Transverse colon (tissue), 4 donors: ENCODE measurements around the gene APOLD1. TPM values are rescaled to one million over a fixed set of nuclear protein-coding genes. Genes with fewer than 3 reads are reported as not detected.
A peak's percentile ranks its signal among the peaks of the same experiment; 100 is the strongest.
"Not testable (repeated sequence)": the region's sequence is repeated elsewhere in the genome, so short reads cannot be mapped to it uniquely, and the experiment has no call there.

ENCODE experiments used
- DNase-seq: peaks from one replicate; pipeline ENCODE4 v3.0.0-alpha.2; 2019
- H3K27ac ChIP-seq, 4 donors: fragments of 200-600 bp; sonication (generic); 2 replicates each; pipeline ENCODE4 v1.5.1; 2016 to 2018; ENCODE audit warnings: inconsistent platforms in 4 of 4
- H3K27me3 ChIP-seq: fragments of 200-600 bp; sonication (generic); 2 replicates; pipeline ENCODE4 v1.5.1; 2017; ENCODE audit warnings: inconsistent platforms
- H3K36me3 ChIP-seq, 4 donors: fragments of 200-600 bp; sonication (generic); 2 replicates each; pipeline ENCODE4 v1.5.1; 2017 to 2019; ENCODE audit warnings: inconsistent platforms in 4 of 4
- H3K4me1 ChIP-seq, 4 donors: fragments of 200-600 bp; sonication (generic); 2 replicates each; pipeline ENCODE4 v1.5.1; 2017 to 2020; ENCODE audit warnings: inconsistent platforms in 4 of 4
- H3K4me3 ChIP-seq, 4 donors: fragments of 200-600 bp; sonication (generic); 1 replicate in 1 of 4; 2 replicates in 3 of 4; pipeline versions ENCODE4 v1.5.1 to v1.6.1; 2017 to 2019; ENCODE audit warnings: inconsistent platforms in 4 of 4
- H3K9me3 ChIP-seq, 2 donors: fragments of 200-600 bp; sonication (generic); 2 replicates each; pipeline ENCODE4 v1.5.1; 2017 to 2019; ENCODE audit warnings: inconsistent platforms in 2 of 2
- EP300 ChIP-seq: sonication (generic); formaldehyde crosslinking; IDR thresholded peaks from one replicate; pipeline ENCODE4 v1.6.1; 2017; ENCODE audit warnings: antibody characterized with exemption, low read depth
- POLR2A ChIP-seq: fragments of 450-650 bp; IDR thresholded peaks from one replicate; pipeline ENCODE4 v1.6.1; 2016; ENCODE audit warnings: antibody characterized with exemption, mild to moderate bottlenecking, moderate library complexity
- POLR2AphosphoS5 ChIP-seq, 3 donors: sonication (generic); formaldehyde crosslinking; IDR thresholded peaks; one replicate each; pipeline ENCODE4 v1.6.1; 2016; ENCODE audit warnings: antibody characterized with exemption in 3 of 3
- WGBS, 2 donors: methylation state at CpG; one replicate each; pipeline ENCODE4 v1.1.5; 2018; ENCODE audit warnings: low coverage in 1 of 2; 5-methylcytosine and 5-hydroxymethylcytosine counted together
- in situ Hi-C, 4 donors: fragments of 200-750 bp; cut with MboI; loops; one replicate each; pipeline versions ENCODE4 v1.15.0 to v1.15.1; 2017; ENCODE audit warnings: low sequenced_read_pairs in 3 of 4, low pct_ligation_motif_present in 1 of 4, low pct_unique_long_range_greater_than_20kb in 1 of 4
- intact Hi-C: fragments of 100-400 bp; cut with DNase I; formaldehyde crosslinking; loops from one replicate; pipeline ENCODE4 v1.15.1; 2023; ENCODE audit warnings: low total_unique reads
- total RNA-seq, 4 donors: library from RNA; depleted of rRNA; stranded (reverse); fragments of >200 nt; gene quantifications; one replicate each; pipeline ENCODE4 v1.1.0, GENCODE V29; 2016
- TF ChIP-seq, protein P1 (sequence below), 5 experiments: fragments of 200-600 bp in 3 of 5; fragments of 450-650 bp in 2 of 5; sonication (generic) in 3 of 5; IDR thresholded peaks; 1 replicate in 2 of 5; 2 replicates in 3 of 5; pipeline ENCODE4 v1.5.1; 2016 to 2017; ENCODE audit warnings: antibody characterized with exemption in 5 of 5, inconsistent platforms in 3 of 5, mild to moderate bottlenecking in 2 of 5, moderate library complexity in 1 of 5

The APOLD1 gene
- total RNA-seq, 4 donors from 2014 or later: 3.0 to 11.3 (median 7.7) TPM

DNA sequence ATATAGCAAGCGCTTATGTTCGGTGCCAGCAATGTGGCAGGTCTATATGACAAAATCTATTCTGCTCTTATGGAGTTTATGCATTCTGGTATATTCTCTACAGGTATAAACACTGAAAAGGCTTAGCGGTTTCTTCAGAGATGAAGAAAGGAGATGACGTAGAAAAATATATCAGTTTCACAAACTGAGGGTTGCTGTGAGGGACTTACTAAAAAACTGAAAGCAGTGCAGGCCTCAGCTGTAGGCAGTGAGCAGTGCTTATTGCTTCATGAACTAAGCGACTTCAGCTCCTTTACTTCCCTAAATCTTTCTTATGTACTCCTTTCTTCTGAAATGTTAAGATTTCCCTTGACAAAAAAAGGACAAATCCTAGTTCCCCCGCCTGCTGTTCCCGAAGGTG lies 32.2 kb downstream of the APOLD1 start:
- DNase-seq: no peak
- Histone ChIP-seq H3K9me3 (no peaks in the 10 kb centered on the region), H3K36me3 (peaks cover 0 to 19% (median 9%) of the 10 kb centered on the region in 4 donors), H3K27me3 (no peaks in the 10 kb centered on the region), H3K27ac (no peak overlapping the region), H3K4me1 (peaks cover 7 to 47% (median 22%) of the 10 kb centered on the region in 4 donors), H3K4me3 (no peak overlapping the region)
- 90 to 99% methylated on average over 7 of the region's 7 CpGs for WGBS, 2 donors
- intact Hi-C loops (loop anchor here (10.0 kb wide), 1 partner anchor 607 kb away; no protein-coding TSS in a partner anchor), in situ Hi-C loops (no loop called here)
- TF ChIP-seq POLR2A (no peak), EP300 (no peak), POLR2AphosphoS5 (IDR thresholded peaks at IDR 0.05) (no peak)
- TF ChIP-seq, protein P1, sequence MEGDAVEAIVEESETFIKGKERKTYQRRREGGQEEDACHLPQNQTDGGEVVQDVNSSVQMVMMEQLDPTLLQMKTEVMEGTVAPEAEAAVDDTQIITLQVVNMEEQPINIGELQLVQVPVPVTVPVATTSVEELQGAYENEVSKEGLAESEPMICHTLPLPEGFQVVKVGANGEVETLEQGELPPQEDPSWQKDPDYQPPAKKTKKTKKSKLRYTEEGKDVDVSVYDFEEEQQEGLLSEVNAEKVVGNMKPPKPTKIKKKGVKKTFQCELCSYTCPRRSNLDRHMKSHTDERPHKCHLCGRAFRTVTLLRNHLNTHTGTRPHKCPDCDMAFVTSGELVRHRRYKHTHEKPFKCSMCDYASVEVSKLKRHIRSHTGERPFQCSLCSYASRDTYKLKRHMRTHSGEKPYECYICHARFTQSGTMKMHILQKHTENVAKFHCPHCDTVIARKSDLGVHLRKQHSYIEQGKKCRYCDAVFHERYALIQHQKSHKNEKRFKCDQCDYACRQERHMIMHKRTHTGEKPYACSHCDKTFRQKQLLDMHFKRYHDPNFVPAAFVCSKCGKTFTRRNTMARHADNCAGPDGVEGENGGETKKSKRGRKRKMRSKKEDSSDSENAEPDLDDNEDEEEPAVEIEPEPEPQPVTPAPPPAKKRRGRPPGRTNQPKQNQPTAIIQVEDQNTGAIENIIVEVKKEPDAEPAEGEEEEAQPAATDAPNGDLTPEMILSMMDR (IDR thresholded peaks at IDR 0.05): no peak

DNA sequence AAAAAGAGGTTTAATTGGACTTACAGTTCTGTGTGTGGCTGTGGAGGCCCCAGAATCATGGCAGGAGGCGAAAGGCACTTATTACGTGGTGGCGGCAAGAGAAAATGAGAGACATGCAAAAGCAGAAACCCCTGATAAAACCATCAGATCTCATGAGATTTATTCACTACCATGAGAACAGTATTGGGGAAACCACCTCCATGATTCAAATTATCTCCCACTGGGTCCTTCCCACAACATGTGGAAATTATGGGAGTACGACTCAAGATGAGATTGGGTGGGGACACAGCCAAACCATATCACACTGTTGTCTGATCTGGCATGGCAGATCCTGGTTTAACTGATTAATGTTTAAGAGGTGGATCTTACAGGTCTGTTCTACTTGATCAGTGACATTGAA lies 33.2 kb downstream of the APOLD1 start:
- 96 to 100% methylated on average over 4 of the region's 4 CpGs for WGBS, 2 donors
- no peak for DNase-seq
- Histone ChIP-seq H3K27ac (peak overlapping the region in 1 of 4 donors; percentile 39), H3K27me3 (no peaks in the 10 kb centered on the region), H3K4me3 (no peak overlapping the region), H3K36me3 (peaks cover 0 to 30% (median 15%) of the 10 kb centered on the region in 4 donors), H3K4me1 (peaks cover 7 to 43% (median 21%) of the 10 kb centered on the region in 4 donors), H3K9me3 (no peaks in the 10 kb centered on the region)
- intact Hi-C loops: loop anchor here (10.0 kb wide), 1 partner anchor 606 kb away; no protein-coding TSS in a partner anchor
- TF ChIP-seq EP300 (no peak), POLR2AphosphoS5 (IDR thresholded peaks at IDR 0.05) (no peak), POLR2A (no peak)
- TF ChIP-seq, protein P1 (IDR thresholded peaks at IDR 0.05): no peak
- in situ Hi-C loops: no loop called here

DNA sequence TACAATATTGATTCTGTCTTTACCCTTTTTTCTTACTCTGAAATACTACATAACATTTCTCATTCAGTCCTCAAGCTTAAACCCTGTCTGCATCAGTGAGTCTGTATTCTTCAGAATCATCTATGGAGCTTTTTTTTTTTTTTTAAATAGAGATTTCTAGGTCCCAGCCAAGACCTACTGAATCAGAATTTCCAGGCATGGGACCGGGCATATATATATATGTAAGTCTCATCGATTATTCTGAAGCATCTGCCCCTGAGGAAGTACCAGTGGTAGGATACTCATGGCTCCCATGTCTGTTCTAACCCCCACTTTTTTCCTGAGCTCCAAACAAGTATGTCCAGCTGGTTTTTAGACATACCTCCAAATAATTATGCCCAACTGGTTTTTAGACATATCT lies 33.8 kb downstream of the APOLD1 start:
- in situ Hi-C loops (no loop called here), intact Hi-C loops (loop anchor here (10.0 kb wide), 1 partner anchor 606 kb away; no protein-coding TSS in a partner anchor)
- H3K9me3 ChIP-seq: no peaks in the 10 kb centered on the region
- TF ChIP-seq, protein P1 (IDR thresholded peaks at IDR 0.05): no peak
- TF ChIP-seq POLR2AphosphoS5 (IDR thresholded peaks at IDR 0.05) (no peak), POLR2A (no peak), EP300 (no peak)
- no peak for DNase-seq
- no peak overlapping the region for H3K4me3 ChIP-seq
- peaks cover 0 to 34% (median 17%) of the 10 kb centered on the region in 4 donors for H3K36me3 ChIP-seq
- 94 to 95% methylated on average over 2 of the region's 2 CpGs for WGBS, 2 donors
- no peaks in the 10 kb centered on the region for H3K27me3 ChIP-seq
- peaks cover 3 to 38% (median 16%) of the 10 kb centered on the region in 4 donors for H3K4me1 ChIP-seq
- peak overlapping the region in 3 of 4 donors; percentile 10 to 39 (median 31) for H3K27ac ChIP-seq

DNA sequence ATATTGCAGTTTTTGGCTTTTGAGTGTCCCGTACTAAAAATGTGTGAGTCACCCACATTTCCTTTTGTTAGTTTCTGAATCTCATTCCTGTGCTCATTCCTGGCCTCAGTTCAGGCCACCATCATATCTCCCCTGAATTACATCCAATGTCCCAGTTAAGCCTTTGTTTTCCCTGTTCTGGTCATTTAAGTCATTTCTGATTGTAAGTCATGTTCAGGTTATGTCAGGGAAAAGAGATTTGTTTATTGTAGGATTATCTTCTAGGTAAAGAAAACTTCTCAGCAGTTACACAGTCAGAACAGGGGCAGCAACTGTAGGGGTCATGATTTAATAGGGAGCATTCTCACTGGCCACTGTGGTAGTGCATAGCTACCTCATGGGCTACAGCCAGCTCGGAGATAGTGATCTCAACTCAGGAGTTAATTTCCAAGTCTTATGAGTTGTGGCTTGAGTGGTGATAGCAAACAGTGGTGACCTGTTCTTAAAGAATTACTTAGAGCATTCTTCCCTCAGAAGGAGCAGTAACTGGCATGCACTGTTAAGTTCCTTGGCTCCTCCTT lies 34.4 kb downstream of the APOLD1 start:
- H3K36me3 ChIP-seq: peaks cover 0 to 40% (median 20%) of the 10 kb centered on the region in 4 donors
- no peaks in the 10 kb centered on the region for H3K9me3 ChIP-seq
- TF ChIP-seq POLR2AphosphoS5 (IDR thresholded peaks at IDR 0.05): no peak
- no peak for TF ChIP-seq POLR2A
- TF ChIP-seq EP300: no peak
- TF ChIP-seq, protein P1 (IDR thresholded peaks at IDR 0.05): no peak
- intact Hi-C loops: loop anchor here (10.0 kb wide), 1 partner anchor 605 kb away; no protein-coding TSS in a partner anchor
- H3K27ac ChIP-seq: peak overlapping the region in 3 of 4 donors; percentile 10 to 39 (median 31)
- peaks cover 0 to 31% (median 13%) of the 10 kb centered on the region in 4 donors for H3K4me1 ChIP-seq
- no peak for DNase-seq
- 33 to 43% methylated on average over 1 to 2 of the region's 2 CpGs for WGBS, 2 donors
- no peak overlapping the region for H3K4me3 ChIP-seq
- no peaks in the 10 kb centered on the region for H3K27me3 ChIP-seq
- in situ Hi-C loops: no loop called here

DNA sequence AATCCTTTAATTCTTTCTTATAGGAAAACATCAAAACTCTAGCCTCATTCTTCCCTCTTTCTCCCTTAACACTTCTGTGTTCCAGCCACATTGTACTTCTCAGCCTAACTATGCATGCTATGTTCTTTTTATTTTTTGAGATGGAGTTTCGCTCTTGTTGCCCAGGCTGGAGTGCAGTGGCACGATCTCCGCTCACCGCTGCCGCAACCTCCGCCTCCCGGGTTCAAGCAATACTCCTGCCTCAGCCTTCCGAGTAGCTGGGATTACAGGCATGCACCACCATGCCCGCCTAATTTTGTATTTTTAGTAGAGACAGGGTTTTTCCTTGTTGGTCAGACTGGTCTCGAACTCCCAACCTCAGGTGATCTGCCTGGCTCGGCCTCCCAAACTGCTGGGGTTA lies 34.9 kb downstream of the APOLD1 start:
- H3K9me3 ChIP-seq, in situ Hi-C loops, H3K27me3 ChIP-seq, intact Hi-C loops, DNase-seq, H3K4me3 ChIP-seq: not testable (repeated sequence)
- WGBS, 2 donors: 94 to 95% methylated on average over 11 of the region's 11 CpGs
- peak overlapping the region in 2 of 4 donors; percentile 5 to 10 for H3K27ac ChIP-seq
- H3K4me1 ChIP-seq: peaks cover 0 to 26% (median 11%) of the 10 kb centered on the region in 4 donors
- peaks cover 0 to 45% (median 23%) of the 10 kb centered on the region in 4 donors for H3K36me3 ChIP-seq
